ENCODE data around the gene NAGPA.

Gene NAGPA

GRCh38 chr16:5060073-5060641, 26.4 kb upstream of the NAGPA start:
- no peak overlapping the region for H3K4me3 ChIP-seq
- no peak for DNase-seq (ENCODE audit: low spot score)
- TF ChIP-seq CTCF (IDR thresholded peaks at IDR 0.05): no peak
- no peak overlapping the region for H3K27ac ChIP-seq

- no peak overlapping the region for H3K4me3 ChIP-seq
- TF ChIP-seq CTCF (IDR thresholded peaks at IDR 0.05): no peak
- H3K27ac ChIP-seq: no peak overlapping the region
- no peak for DNase-seq (ENCODE audit: low spot score)
Observed at GRCh38 chr16:5059386-5060072, 25.8 kb upstream of the NAGPA start.

GRCh38 chr16:5058476-5058875, 24.7 kb upstream of the NAGPA start:
- TF ChIP-seq CTCF (IDR thresholded peaks at IDR 0.05): no peak
- Histone ChIP-seq H3K4me3 (no peak overlapping the region), H3K27ac (no peak overlapping the region)
- DNase-seq (ENCODE audit: low spot score): no peak

GRCh38 chr16:5056352-5056751, 22.6 kb upstream of the NAGPA start:
- Histone ChIP-seq H3K4me3 (no peak overlapping the region), H3K27ac (no peak overlapping the region)
- no peak for DNase-seq (ENCODE audit: low spot score)
- no peak for TF ChIP-seq CTCF (IDR thresholded peaks at IDR 0.05)

- TF ChIP-seq CTCF (IDR thresholded peaks at IDR 0.05): no peak
- H3K4me3 ChIP-seq: no peak overlapping the region
- DNase-seq (ENCODE audit: low spot score): no peak
- H3K27ac ChIP-seq: no peak overlapping the region
Observed at GRCh38 chr16:5054876-5055865, 21.4 kb upstream of the NAGPA start.

- Histone ChIP-seq H3K4me3 (no peak overlapping the region), H3K27ac (no peak overlapping the region)
- TF ChIP-seq CTCF (IDR thresholded peaks at IDR 0.05): no peak
- no peak for DNase-seq (ENCODE audit: low spot score)
Observed at GRCh38 chr16:5046914-5047313, 13.2 kb upstream of the NAGPA start.

Measured in coronary artery (tissue), 2 donors.